ENCODE measurements around the gene SEMA4C. TPM values are rescaled to one million over a fixed set of nuclear protein-coding genes. Genes with fewer than 3 reads are reported as not detected.

SEMA4C gene
- polyA plus RNA-seq, 1 of the 3 experiments (the other 2 are of a cell fraction): 34.8 TPM

DNA sequence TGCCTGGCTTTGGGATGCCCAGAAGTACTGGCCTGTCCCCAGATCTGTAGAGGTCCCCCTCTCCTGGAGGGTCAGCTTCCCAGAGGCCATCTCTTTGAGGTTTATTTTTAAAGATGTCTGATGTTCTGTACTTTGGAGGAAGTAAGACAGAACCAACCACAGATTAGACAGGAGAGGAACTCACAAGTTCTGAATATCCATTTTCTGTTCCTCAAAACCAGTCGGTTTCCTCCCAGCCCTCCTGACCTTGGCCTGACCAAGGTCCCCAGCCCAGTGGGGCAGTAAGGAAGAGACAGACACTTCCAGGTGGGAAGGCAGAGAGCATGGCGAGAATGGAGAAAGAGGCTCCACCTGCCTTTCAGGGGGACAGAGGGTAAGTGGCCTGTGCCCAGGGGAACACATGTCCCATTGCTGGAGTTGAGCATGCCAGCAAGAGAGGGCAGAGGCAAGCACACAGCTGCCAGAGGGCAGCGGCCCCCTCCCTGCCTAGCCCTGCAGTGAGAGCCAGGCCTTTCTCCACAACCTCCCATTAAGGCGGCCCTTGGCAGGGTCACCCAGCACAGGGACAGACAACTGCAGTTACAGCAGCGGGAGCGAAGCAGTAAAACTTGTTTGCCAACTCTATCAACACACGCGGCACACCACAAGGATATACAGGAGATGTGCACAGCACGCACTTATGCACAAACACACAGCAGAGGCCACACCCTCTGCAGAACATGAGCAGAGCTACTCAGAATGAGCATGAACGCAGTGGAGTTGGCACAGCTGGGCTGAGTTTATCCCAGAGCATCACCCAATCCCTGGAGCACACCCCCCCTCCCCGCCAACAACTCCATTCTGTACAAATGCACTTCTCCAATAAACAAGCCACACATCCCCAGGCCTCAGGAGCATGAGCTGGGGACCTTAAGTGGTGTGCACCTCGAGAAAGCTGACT, 18.5 kb upstream of the SEMA4C start:
- Histone ChIP-seq H3K79me2 (ENCODE audit: insufficient read depth) (no peaks in the 10 kb centered on the region), H3K4me3 (ENCODE audit: low read depth in 2 of 2, low read length in 1 of 2) (no peak overlapping the region), H3K27ac (ENCODE audit: low read depth in 2 of 2, low read length in 1 of 2) (no peak overlapping the region), H3K4me1 (ENCODE audit: control insufficient read depth in 1 of 2, insufficient read depth in 2 of 2, low read depth in 1 of 2, low read length in 1 of 2) (peaks cover 0 to 43% of the 10 kb centered on the region in 2 experiments; a peak in 1 of 4 replicates), H3F3A (replicated peaks; ENCODE audit: insufficient read depth) (no peaks in the 10 kb centered on the region), H4K20me1 (ENCODE audit: insufficient read depth) (no peaks in the 10 kb centered on the region), H3K9ac (no peak overlapping the region), H3K27me3 (ENCODE audit: insufficient read depth) (no peaks in the 10 kb centered on the region), H3K9me2 (no peaks in the 10 kb centered on the region), H2AFZ (ENCODE audit: low read depth) (no peak overlapping the region), H3K4me2 (no peak overlapping the region), H3K9me3 (no peaks in the 10 kb centered on the region), H3K36me3 (replicated peaks in 1 of 2; ENCODE audit: control insufficient read depth in 1 of 2, insufficient read depth in 2 of 2, low read length in 1 of 2) (no peaks in the 10 kb centered on the region)
- POLR2A ChIA-PET: interaction anchor here (0.5 kb wide), 1 partner anchor 16 kb away, joined by 3 read pairs; no protein-coding TSS in a partner anchor
- CTCF ChIA-PET: interaction anchor here (0.6 to 1.6 kb wide), 7 partner anchors 9 to 127 kb away, joined by 3 to 6 read pairs (median 3); partner anchors contain the start of gene ANKRD39
- TF ChIP-seq GATA2 (CRISPR knock-in tag; IDR thresholded peaks at IDR 0.05) (no peak), TCF12 (IDR thresholded peaks at IDR 0.05) (no peak), FOSL2 (IDR thresholded peaks at IDR 0.05; ENCODE audit: borderline replicate concordance, low read depth) (no peak), RCOR1 (IDR thresholded peaks at IDR 0.05; ENCODE audit: low read length) (no peak), FOXM1 (IDR thresholded peaks at IDR 0.05; ENCODE audit: low read depth) (no peak)
- TF ChIP-seq, protein P1, sequence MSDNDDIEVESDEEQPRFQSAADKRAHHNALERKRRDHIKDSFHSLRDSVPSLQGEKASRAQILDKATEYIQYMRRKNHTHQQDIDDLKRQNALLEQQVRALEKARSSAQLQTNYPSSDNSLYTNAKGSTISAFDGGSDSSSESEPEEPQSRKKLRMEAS (IDR thresholded peaks at IDR 0.05; ENCODE audit: low read depth): no peak
- TF ChIP-seq, protein P2, sequence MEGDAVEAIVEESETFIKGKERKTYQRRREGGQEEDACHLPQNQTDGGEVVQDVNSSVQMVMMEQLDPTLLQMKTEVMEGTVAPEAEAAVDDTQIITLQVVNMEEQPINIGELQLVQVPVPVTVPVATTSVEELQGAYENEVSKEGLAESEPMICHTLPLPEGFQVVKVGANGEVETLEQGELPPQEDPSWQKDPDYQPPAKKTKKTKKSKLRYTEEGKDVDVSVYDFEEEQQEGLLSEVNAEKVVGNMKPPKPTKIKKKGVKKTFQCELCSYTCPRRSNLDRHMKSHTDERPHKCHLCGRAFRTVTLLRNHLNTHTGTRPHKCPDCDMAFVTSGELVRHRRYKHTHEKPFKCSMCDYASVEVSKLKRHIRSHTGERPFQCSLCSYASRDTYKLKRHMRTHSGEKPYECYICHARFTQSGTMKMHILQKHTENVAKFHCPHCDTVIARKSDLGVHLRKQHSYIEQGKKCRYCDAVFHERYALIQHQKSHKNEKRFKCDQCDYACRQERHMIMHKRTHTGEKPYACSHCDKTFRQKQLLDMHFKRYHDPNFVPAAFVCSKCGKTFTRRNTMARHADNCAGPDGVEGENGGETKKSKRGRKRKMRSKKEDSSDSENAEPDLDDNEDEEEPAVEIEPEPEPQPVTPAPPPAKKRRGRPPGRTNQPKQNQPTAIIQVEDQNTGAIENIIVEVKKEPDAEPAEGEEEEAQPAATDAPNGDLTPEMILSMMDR (IDR thresholded peaks at IDR 0.05): no peak
- DNase-seq: no peak
- WGBS (ENCODE audit: low lambda C conversion rate): 75% methylated on average over 10 of the region's 12 CpGs

DNA sequence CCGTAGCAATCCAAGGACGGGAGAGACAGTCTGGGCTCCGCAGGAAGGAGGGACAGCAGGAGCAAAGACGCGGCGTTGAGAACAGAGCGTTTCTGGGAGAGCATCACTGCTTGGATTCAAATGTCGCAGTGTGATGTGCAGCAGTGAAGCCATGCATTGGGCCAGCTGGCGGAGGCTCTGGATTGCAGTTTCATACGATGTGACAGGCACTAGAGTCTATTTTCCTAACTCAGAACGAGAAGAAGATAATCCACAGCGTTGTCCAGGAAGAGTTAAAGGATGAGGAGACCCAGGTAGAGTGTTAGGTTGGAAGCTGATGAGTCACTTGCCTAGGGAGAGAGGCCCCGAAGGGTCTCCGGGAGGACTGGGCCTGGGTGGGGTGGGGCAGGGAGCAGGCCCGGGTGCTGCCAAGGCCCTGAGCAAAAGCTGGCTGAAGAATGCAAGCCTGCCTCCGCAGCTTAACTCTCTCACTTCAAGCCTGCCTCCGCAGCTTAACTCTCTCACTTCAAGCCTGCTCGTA, 17.7 kb upstream of the SEMA4C start:
- ChIA-PET POLR2A (no interaction called here), CTCF (interaction anchor here (0.9 to 1.6 kb wide), 4 partner anchors 9 to 64 kb away, joined by 3 to 6 read pairs (median 6); partner anchors contain the start of gene ANKRD39)
- no peaks in the 10 kb centered on the region for H3K27me3 ChIP-seq (ENCODE audit: insufficient read depth)
- peaks cover 0 to 36% of the 10 kb centered on the region in 2 experiments; a peak in 1 of 4 replicates for H3K4me1 ChIP-seq (ENCODE audit: control insufficient read depth in 1 of 2, insufficient read depth in 2 of 2, low read depth in 1 of 2, low read length in 1 of 2)
- no peaks in the 10 kb centered on the region for H3K36me3 ChIP-seq (replicated peaks in 1 of 2; ENCODE audit: control insufficient read depth in 1 of 2, insufficient read depth in 2 of 2, low read length in 1 of 2)
- H2AFZ ChIP-seq (ENCODE audit: low read depth): no peak overlapping the region
- H3K9me3 ChIP-seq: no peaks in the 10 kb centered on the region
- no peak overlapping the region for H3K27ac ChIP-seq (ENCODE audit: low read depth in 2 of 2, low read length in 1 of 2)
- no peak overlapping the region for H3K4me3 ChIP-seq (ENCODE audit: low read depth in 2 of 2, low read length in 1 of 2)
- H3K4me2 ChIP-seq: no peak overlapping the region
- 84% methylated on average over 15 of the region's 18 CpGs for WGBS (ENCODE audit: low lambda C conversion rate)
- H3K79me2 ChIP-seq (ENCODE audit: insufficient read depth): no peaks in the 10 kb centered on the region
- no peak overlapping the region for H3K9ac ChIP-seq
- H3K9me2 ChIP-seq: no peaks in the 10 kb centered on the region
- DNase-seq: no peak
- H4K20me1 ChIP-seq (ENCODE audit: insufficient read depth): no peaks in the 10 kb centered on the region
- H3F3A ChIP-seq (replicated peaks; ENCODE audit: insufficient read depth): no peaks in the 10 kb centered on the region
- TF ChIP-seq, protein P3, sequence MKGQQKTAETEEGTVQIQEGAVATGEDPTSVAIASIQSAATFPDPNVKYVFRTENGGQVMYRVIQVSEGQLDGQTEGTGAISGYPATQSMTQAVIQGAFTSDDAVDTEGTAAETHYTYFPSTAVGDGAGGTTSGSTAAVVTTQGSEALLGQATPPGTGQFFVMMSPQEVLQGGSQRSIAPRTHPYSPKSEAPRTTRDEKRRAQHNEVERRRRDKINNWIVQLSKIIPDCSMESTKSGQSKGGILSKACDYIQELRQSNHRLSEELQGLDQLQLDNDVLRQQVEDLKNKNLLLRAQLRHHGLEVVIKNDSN (IDR thresholded peaks at IDR 0.05; ENCODE audit: borderline replicate concordance, low read depth): no peak
- TF ChIP-seq SIN3A (IDR thresholded peaks at IDR 0.05; ENCODE audit: borderline replicate concordance, low read depth, low read length): no peak
- TF ChIP-seq EZH2phosphoT487 (IDR thresholded peaks at IDR 0.05; ENCODE audit: borderline replicate concordance, low read depth): no peak

All from SK-N-SH (cell line).